ENCODE data around the gene PLIN5. TPM values are rescaled to one million over a fixed set of nuclear protein-coding genes. Genes with fewer than 3 reads are reported as not detected.
A peak's percentile ranks its signal among the peaks of the same experiment; 100 is the strongest.

Gene PLIN5
- total and polyA plus RNA-seq, 12 donors: 25.7 to 149 (median 45.7) TPM

DNA sequence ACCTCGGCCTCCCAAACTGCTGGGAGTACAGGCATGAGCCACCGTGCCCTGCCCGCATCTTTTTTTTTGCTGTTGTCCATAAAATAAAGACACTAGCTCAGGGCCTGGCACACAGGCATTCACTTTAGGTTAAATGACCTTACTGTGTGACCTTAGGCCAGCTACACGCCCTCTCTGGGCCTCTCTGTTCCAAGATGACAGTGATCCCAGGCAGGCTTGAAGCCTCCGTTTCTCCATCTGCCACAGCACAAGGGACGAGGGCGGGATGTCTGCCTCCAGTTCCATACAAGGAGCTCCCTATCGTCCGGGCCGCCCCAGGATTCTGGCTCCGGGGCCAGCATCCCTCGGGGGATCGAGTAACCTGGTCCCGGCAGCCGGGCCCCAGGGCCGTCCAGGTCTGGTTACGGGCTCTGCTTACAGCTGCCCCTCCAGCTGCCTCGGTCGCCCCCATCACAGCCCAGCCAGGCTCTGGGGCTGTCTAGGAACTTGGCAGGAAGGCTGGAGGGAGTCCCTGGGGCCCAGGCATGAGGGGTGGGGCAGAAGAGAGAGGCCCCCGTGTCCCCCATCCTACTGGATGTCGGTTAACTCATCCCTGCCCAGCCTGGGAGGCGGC, 36.4 kb upstream of the PLIN5 start:
- 34 to 43% methylated on average over 22 of the region's 22 CpGs for WGBS, 2 donors
- ATAC-seq: no peak
- H3K27ac ChIP-seq: no peak overlapping the region
- no peaks in the 10 kb centered on the region for H3K36me3 ChIP-seq
- H3K27me3 ChIP-seq: peaks cover 0 to 30% (median 17%) of the 10 kb centered on the region in 7 donors
- H3K4me1 ChIP-seq: peaks cover 0 to 47% (median 30%) of the 10 kb centered on the region in 9 donors
- intact Hi-C loops (cut with DNase I): loop anchor here in 1 of 10 donors (10.0 kb wide), 1 partner anchor 223 kb away; the partner anchor contains the start of gene FEM1A
- TF ChIP-seq, protein P1, sequence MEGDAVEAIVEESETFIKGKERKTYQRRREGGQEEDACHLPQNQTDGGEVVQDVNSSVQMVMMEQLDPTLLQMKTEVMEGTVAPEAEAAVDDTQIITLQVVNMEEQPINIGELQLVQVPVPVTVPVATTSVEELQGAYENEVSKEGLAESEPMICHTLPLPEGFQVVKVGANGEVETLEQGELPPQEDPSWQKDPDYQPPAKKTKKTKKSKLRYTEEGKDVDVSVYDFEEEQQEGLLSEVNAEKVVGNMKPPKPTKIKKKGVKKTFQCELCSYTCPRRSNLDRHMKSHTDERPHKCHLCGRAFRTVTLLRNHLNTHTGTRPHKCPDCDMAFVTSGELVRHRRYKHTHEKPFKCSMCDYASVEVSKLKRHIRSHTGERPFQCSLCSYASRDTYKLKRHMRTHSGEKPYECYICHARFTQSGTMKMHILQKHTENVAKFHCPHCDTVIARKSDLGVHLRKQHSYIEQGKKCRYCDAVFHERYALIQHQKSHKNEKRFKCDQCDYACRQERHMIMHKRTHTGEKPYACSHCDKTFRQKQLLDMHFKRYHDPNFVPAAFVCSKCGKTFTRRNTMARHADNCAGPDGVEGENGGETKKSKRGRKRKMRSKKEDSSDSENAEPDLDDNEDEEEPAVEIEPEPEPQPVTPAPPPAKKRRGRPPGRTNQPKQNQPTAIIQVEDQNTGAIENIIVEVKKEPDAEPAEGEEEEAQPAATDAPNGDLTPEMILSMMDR (IDR thresholded peaks at IDR 0.05): no peak
- no peak overlapping the region for H3K4me3 ChIP-seq
- no peaks in the 10 kb centered on the region for H3K9me3 ChIP-seq
- DNase-seq: no peak

- intact Hi-C loops (cut with DNase I): loop anchor here in 1 of 10 donors (10.0 kb wide), 1 partner anchor 224 kb away; the partner anchor contains the start of gene FEM1A
- Histone ChIP-seq H3K27me3 (peaks cover 0 to 26% (median 15%) of the 10 kb centered on the region in 7 donors), H3K4me3 (no peak overlapping the region), H3K27ac (no peak overlapping the region), H3K4me1 (peaks cover 0 to 46% (median 30%) of the 10 kb centered on the region in 9 donors), H3K36me3 (no peaks in the 10 kb centered on the region), H3K9me3 (no peaks in the 10 kb centered on the region)
- no peak for DNase-seq
- 93 to 95% methylated on average over 5 of the region's 5 CpGs for WGBS, 2 donors
- ATAC-seq: no peak
- TF ChIP-seq, protein P1 (IDR thresholded peaks at IDR 0.05): no peak
Observed at GRCh38 chr19:4570916-4571304, 35.9 kb upstream of the PLIN5 start.

- DNase-seq (no peak), ATAC-seq (no peak)
- peaks cover 0 to 42% (median 24%) of the 10 kb centered on the region in 9 donors for H3K4me1 ChIP-seq
- 84 to 91% methylated on average over 11 of the region's 11 CpGs for WGBS, 2 donors
- H3K4me3 ChIP-seq: no peak overlapping the region
- H3K36me3 ChIP-seq: no peaks in the 10 kb centered on the region
- TF ChIP-seq, protein P1 (IDR thresholded peaks at IDR 0.05): no peak
- no peak overlapping the region for H3K27ac ChIP-seq
- intact Hi-C loops (cut with DNase I): loop anchor here in 1 of 10 donors (10.0 kb wide), 1 partner anchor 224 kb away; the partner anchor contains the start of gene FEM1A
- H3K9me3 ChIP-seq: no peaks in the 10 kb centered on the region
- peaks cover 0 to 21% (median 10%) of the 10 kb centered on the region in 7 donors for H3K27me3 ChIP-seq
Observed at GRCh38 chr19:4570402-4570801, 35.4 kb upstream of the PLIN5 start.

DNA sequence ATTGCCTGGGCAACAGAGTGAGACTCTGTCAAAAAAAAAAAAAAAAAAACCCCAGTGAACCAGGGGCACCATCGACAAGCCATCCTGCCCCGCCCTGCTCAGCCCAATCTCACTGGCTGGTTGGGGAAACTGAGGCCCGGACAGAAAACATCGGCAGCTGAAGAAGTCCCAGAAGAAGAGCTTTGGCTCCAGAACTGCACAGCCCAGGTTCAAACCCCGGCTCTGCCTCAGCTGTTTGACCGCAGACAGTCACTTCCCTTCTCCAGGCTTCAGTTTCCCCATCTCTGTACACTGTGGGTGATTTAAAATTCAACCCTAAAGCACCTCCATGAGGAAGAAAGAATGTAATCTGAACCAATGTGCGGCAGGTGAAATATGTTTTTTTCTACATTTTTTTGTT, 33.9 kb upstream of the PLIN5 start:
- Histone ChIP-seq H3K27me3 (peaks cover 0 to 6% (median under 1%) of the 10 kb centered on the region in 7 donors), H3K27ac (peak overlapping the region in 1 of 10 donors; percentile 79), H3K36me3 (no peaks in the 10 kb centered on the region), H3K4me3 (no peak overlapping the region), H3K4me1 (peaks cover 0 to 33% (median 11%) of the 10 kb centered on the region in 9 donors), H3K9me3 (no peaks in the 10 kb centered on the region)
- intact Hi-C loops (cut with DNase I): no loop called here
- TF ChIP-seq, protein P1 (IDR thresholded peaks at IDR 0.05): no peak
- DNase-seq: no peak
- 87 to 89% methylated on average over 7 of the region's 7 CpGs for WGBS, 2 donors
- no peak for ATAC-seq
